Measurements from ENCODE around the gene NXPH3.
A peak's percentile ranks its signal among the peaks of the same experiment; 100 is the strongest.
"Not testable (repeated sequence)": the region's sequence is repeated elsewhere in the genome, so short reads cannot be mapped to it uniquely, and the experiment has no call there.

Gene NXPH3

DNA sequence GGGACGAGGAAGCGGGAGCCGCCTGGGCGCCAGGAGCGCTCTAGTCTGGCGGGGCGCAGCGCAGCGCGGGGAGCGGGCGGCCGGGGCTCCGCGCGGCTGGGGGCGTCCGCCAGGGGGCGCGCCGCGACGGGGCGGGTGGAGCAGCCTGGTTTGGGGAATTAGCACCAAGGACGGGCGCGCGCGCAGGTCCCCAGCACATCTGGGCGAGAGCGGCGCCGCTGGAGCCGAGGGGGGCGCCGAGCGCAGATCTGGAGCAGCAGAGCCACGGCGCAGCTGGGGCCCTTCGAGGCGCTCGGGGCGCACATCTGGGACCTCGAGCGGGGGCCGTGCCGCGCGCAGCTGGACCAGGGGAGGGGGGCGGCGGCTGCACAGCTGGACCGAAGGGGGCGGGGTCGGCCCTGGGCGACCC is at the start of gene NXPH3:
Gene NXPH3, plus strand, starts transcription at position 193 of the 409 bp plus-strand sequence. CDS start 349 bp downstream, outside the sequence.
- DNase-seq (ENCODE audit: insufficient read length, low spot score) (peak; percentile 69), FAIRE-seq (peak; percentile 72)

DNA sequence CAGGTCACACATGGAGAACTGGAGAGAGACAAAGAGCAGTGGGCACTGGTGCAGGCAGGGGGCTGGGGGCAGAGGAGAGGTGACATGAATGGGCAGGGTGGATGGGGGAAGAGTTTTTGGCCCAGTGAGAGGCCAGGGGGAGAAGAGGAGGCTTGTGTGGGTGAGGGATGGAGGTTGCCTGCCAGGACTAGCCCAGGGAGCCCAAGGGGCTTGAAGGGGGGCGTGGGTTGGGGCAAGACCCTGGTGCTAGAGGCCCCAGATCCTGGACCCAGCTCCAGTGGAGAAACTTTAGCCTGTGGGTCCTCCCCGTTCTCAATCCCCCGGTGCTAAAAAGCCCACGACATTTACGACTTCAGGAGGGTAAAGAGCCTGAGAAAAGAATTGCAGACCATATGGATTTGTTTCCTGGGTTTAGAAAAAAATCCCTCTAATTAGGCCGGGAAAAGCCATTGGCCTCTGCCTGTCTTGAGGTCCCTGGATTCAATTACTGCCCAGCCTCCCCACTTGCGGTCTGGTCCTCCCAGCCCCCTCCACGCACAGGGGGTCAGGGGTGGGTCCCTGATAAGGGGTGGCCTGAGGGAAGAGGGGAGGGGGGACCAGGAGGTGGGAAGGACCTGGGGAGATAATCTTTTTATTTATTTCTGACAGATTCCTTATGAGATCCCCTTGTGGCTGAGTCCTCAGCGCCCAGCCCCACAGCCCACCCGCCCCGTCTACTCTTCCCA is 47.6 kb upstream of the NXPH3 start:
- DNase-seq (ENCODE audit: insufficient read length, low spot score) = no peak
- no peak for FAIRE-seq

DNA sequence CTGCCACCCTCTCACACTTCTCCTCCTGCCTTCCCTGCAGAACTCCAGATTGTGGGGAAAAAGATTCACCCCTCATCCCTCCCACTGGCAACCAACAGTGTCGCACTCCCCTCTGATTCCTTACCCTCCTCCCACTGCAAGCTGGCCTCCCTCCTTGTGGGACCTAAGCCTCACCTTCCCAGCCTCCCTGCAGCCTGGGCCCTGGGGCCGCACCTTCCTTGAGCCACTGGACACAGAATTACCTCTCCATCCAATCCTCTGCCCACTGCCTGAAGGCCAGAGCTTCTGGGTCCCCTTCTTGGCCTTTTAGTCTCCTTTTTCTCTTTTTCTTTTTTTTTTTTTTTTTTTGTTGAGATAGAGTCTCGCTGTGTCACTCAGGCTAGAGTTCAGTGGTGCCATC is 46.7 kb upstream of the NXPH3 start:
- FAIRE-seq (no peak), DNase-seq (ENCODE audit: insufficient read length, low spot score) (no peak)

DNA sequence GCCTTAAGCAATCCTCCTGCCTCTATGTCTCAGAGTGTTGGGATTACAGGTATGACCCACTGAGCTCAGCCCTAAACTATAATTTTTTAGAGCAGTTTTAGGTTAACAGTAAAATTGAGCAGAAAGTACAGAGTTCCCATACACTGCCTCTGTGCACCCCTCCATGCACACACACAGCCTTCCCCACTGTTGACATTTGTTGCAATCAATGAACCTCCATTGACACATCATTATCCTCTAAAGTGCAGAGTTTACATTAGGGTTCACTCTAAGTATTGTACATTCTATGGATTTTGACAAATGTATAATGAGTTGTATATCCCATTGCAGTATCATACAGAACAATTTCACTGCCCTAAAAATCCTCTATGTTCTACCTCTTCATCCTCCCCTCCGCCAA is 45.6 kb upstream of the NXPH3 start:
- FAIRE-seq = peak; percentile 13
- DNase-seq (ENCODE audit: insufficient read length, low spot score) = no peak

DNA sequence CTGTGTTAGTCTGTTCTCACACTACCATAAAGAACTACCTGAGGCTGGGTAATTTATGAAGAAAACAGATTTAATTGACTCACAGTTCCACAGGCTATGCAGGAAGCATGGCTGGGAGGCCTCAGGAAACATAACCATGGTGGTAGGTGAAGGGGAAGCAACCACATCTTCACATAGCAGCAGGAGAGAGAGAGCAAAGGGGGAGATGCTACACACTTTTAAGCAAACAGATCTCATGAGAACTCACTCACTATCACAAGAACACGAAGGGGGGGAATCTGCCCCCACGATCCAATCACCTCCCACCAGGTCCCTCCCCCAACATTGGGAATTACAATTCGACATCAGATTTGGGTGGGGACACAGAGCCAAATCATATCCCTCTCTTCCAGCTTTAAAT is 31.8 kb upstream of the NXPH3 start:
- FAIRE-seq (no peak), DNase-seq (ENCODE audit: insufficient read length, low spot score) (no peak)

DNA sequence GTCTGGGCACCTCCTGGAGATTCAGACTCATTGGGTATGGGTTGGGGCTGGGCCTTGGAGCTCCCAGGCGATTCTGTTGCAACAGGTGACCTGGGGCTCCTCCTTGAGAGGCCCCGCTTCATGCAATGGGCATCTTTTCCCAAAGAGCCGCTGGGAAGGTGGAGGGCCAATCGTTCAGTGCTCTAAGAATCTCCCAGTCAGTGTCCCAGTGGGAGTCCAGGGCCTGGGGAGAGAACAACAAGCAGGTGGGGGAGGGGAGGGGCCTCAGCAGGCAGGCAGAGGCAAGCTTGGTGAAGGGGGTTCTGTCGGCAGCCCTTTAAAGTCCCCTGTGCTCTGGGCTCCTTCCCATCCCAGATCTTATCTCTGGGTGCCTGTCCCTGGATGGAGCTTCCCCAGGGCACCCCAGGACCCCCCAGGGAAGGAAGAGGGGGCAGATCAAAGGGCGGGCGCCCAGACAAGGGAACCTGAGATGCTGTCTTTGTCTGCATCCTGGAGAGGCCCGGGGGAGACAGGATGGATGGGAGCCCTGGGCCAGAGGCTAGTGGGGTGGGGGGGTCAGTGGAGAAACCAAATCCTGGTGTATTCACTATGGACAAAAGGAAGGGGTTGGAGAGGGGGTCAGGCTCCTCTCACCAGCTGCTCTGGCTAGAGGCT is 30.5 kb upstream of the NXPH3 start:
- no peak for DNase-seq (ENCODE audit: insufficient read length, low spot score)
- FAIRE-seq = no peak

DNA sequence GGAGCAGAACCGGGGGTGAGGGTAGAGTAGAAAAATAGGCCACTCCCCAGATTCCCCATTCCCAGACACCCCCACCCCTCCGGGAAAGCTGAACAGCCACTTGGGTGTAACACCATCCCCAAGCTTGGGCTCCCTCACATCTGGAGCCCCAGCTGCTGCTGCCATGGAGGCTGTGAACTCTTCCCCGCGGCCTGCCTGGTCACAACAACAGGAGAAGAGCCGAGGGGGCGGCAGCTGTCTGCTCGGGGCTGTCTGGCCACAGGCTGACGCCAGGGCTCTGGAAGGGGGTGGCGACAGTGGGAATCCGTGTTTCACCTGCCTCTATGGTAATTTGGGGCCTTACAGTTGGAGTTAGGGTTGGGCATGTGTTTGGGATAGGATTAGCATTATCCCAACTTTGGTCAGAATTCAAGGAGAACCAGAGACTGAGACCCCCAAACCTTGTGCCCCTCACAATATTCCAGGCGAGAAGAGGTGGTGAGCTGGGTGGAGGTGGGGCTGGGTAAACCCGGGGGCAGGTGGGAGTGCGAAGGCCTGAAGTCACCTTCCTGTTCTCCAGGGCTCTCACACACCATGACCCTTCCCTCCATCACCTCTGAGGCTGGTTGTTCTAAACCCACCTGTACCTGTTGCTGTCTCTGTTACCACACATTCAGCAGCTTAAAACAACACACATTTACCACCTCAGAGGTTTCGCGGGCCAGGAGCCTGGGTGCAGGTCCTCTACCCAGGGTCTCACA is 29.7 kb upstream of the NXPH3 start:
- DNase-seq (ENCODE audit: insufficient read length, low spot score) (no peak), FAIRE-seq (peak; percentile 57)

DNA sequence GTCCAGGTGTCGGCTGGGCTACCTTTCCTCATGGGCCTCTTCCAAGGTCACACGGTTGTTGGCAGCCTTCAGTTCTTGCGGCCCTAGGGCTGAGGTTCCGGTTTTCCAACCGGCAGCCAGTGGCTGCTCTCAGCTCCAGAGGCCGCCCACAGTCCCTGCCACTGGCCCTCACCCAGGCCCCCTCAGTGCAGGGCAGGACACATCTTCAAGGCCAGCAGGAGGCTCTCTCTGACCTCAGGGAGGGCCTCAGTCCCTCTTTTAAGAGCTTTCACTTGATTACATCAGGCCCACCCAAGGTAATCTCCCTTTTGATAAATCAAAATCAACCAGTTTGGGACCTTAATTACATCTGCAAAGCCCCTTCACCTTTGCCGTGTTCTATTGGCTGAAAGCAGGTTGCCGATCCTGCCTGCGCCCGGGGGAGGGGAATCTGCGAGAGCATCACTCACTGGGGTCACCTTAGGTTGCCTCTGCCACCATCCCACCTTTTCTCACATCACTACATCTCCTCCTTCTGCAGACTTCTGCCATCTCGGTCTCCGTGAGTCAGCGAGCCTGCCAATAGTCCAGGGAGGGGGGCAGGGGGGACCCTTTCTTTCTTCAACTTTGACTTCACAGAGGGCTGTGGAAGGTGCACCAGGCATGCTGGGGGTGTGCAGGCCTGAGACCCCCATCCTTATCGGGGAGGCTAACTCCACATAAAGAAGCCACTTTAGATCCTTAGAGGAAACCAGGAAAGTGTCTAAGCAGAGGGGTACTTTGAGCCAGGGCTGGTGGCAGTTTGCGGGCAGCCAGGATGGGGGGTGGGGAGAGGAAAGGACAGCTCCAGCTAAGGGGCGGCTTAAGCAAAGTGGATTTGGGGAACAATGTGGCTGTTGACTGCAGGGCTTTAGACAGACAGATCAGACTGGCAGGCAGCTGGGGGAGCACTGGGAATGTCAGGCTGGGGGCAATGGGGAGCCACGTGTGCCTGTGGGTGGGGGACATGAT is 28.8 kb upstream of the NXPH3 start:
- DNase-seq (ENCODE audit: insufficient read length, low spot score) = no peak

DNA sequence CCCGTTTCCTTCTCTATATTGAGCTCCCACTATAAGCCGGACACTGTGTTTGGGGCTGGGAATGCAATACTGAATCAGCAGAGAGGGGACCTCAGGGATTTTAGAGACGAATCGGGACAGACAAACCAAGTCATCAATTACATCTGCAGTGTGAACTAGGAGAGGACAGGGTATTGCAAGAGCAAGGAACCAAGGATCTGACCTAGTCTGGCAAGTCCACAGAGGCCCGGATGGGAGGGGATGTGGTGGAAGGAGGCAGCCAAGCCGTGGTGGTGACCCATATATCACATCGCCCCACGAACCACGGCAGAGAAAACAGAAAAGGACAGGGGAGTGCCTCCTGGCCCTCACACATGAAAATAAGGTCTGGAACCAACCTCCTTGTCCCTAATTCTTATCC is 28.1 kb upstream of the NXPH3 start:
- peak; percentile 75 for FAIRE-seq

More for the DNA sequence above, 28.8 kb upstream of the NXPH3 start:
- peak; percentile 4 for FAIRE-seq

DNA sequence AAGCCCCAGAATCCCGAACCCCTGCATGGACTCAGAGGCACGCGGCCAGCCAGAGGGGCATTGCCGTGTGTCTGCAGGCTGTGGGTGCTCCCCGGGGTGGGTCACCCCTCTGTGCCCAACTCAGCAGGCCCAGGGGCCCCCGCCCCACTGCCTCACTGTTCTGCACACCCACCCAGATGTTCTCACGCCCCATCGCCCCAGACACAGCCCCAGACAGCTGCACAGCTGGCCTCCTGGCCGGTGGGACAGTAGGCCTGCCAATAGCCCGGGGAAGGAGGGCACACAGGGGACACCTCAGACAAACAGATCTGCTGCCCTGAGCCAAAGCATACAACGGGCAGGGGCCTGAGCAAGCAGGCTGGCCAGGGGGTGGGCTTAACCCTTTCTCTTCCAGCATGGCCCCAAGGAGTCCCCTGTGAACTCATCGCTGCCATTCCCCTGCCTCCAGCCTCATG is 27.6 kb upstream of the NXPH3 start:
- no peak for FAIRE-seq
- no peak for DNase-seq (ENCODE audit: insufficient read length, low spot score)

More for the DNA sequence above, 28.1 kb upstream of the NXPH3 start:
- no peak for DNase-seq (ENCODE audit: insufficient read length, low spot score)

DNA sequence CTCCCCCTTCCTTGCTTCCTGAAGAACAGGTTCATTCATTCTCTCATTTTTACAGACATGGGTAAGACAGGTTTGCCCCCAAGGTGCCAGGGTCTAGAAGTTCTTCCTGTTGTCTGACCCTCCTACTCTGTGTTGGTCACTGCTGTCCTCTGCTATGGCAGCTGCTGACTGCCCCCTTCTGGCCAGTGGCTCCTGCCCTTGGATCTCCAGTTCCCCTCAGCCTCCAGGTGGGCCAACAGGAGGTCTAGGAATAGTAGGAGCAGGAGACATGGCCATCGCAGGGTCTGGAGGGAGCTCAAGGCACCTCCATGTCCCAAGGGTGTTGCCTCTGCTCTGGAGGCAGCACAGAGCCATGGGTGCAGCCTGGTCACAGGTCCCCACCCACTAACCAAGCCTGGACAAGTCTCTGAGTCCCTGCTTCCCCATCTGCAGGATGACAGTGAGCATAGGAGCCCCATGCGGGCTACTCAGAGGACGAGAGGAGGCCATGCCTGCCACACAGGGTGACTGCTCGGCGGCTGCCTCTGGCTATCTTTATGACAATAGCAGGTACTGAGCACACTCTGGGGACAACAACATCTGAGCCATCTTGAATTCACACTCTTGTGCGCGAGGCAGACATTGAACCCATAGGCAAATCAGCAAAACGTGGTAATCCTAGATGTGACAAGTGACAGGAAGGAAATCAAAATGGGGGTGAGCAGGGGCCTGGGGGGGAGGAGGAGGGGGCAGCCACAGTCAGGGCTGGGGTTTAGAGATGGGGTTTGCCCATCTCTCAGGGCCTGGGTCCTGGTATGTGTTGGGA is 27.0 kb upstream of the NXPH3 start:
- DNase-seq (ENCODE audit: insufficient read length, low spot score) = peak; percentile 72
- FAIRE-seq = peak; percentile 79

DNA sequence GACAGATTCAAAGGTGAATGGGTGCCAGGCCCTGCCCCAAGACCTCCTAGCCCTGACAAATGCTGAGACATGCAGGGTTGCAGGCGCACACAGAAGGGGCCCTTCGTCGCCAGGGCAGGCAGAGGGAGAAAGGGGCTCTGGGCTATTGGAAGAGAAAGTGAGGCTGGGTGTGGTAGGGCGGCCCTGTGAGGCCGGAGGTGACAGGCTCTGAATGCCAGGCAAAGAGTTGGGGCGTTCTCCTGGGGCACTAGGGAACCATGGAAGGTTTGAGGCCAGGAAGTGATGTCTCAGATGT is 26.4 kb upstream of the NXPH3 start:
- no peak for DNase-seq (ENCODE audit: insufficient read length, low spot score)
- no peak for FAIRE-seq

DNA sequence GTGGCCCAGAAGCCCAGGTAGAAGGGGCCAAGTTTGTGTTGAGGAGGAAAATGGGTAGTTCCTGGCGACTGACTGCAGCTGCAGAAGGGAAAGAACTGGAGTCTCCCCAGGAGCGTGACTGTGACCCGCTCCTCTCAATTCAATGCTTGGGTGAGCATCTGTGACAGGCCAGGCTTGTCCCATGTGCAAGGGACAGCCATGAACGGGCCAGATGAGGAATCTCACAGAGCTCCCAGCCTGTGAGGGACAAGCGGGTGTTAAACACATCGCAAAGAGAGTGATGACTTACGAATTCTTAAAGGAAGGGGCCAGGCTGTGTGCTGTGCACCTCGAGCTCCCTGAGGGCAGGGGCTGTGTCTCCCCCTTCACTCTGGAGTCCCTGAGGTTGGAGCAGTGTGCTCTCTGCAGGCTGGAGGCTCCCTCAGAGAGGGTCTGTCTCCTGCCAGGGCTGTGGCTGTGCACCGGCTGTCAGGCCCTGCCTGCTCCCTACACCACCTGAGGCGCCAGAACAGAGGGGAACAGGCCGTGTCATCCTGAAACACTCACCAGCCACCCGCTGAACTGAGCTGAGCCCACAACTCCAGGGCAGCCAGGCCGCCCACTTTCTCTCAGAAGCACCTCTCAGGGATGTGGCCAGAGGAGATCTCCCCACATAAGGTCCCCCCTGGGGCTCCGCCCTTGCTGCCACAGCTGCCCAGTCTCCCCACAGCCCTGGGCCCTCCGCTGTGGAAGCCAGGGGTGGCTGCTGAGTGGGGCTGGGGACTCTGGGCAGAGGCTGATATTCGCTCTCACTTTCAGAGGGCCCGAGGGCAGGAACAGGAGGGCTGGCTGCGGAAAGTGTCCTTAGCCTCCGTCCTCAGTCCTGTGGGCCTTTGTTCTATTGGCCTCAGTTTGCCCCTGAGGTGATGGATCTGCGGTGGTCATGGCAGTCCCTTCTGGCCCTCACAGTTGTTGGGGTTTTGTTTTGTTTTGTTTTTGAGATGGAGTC is 25.7 kb upstream of the NXPH3 start:
- FAIRE-seq (no peak), DNase-seq (ENCODE audit: insufficient read length, low spot score) (no peak)

DNA sequence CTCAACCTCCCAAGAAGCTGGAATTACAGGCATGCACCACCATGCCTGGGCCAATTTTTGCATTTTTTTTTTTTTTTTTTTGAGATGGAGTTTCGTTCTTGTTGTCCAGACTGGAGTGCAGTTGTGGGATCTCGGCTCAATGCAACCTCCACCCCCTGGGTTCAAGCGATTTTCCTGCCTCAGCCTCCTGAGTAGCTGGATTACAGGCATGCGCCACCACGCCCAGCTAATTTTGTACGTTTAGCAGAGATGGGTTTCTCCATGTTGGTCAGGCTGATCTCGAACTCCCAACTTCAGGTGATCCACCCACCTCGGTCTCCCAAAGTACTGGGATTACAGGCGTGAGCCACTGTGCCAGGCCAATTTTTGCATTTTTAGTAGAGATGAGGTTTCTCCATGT is 24.9 kb upstream of the NXPH3 start:
- not testable (repeated sequence) for DNase-seq (ENCODE audit: insufficient read length, low spot score); FAIRE-seq

DNA sequence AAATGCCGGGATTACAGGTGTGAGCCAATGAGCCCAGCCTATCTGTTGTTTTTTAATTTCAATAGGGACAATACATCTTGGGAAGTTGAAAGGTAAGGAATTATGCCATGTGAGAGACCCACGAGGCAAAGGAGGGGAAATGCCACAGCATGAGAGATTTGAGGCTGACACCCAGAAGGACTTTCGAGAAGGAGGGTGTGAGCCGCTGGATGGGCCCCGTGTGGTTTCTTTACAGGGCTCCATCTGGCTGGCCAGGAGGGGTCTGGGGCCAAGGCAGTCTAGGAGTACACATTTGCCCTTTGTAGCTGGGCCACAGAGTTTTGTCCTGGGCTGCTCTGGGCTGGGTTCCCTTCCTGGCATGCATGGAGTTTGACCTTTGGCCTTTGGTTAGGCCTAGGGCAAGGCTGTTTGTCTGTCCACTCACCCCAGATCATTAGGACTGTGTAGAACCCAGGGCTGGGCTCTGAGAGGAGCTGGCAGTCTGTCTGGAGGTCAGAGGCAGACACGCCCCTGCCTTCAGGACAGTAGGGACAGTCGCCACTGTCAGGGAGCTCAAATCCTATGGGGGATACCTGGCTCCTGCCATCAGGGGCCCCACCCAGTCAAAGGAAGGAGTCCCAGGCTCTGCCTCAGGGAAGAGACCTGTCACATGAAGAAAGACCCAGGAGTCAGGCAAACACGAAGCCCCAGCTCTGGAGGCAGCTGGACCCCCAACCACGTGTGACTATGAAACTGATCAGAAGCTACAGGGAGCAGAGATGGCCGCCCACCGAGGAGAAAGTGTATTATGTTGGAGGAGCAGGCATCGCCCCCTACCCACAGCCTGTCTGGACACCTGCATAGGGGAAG is 24.2 kb upstream of the NXPH3 start:
- DNase-seq (ENCODE audit: insufficient read length, low spot score) = no peak
- FAIRE-seq = peak; percentile 71

DNA sequence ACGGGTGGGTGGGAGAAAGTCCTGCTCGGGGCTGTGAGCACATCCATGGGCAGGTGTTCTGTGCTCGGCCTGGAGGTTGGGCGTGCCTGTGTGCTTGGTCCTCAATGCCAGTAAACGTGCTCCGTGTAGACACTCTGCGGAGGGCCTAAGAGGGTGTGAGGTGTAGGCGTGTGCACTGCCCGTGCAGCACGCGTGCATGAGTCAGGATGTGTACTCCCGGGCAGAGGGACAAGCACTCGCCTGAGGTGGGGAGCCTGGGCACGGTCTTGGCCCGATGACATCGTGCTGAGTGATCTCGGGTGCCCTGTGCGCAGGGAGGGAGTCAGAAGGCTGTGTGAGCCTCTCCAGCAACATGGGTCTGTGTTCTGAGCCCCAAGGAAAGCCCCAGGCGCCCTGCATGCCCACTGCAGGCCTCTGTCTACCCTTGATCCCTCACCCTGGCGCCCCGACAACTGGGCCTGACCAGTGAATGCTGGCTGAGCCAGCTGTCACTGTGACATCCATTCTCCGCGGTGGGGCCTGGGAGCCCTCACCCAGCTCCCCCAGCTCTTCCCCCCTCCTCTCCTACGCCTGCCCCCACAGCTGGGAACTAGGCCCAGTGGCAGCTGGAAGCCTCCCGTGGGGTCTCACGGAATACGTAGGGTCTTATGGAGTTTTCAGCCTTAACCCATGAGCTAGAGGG is 23.5 kb upstream of the NXPH3 start:
- FAIRE-seq (peak; percentile 75), DNase-seq (ENCODE audit: insufficient read length, low spot score) (no peak)

Measured in HTR-8/SVneo (cell line).